KMS-11 (cell line): ENCODE data around the gene CHL1.

Experiments used
- H2AFZ ChIP-seq: fragments of 200-600 bp; sonication (generic); 2 replicates; pipeline ENCODE4 v1.6.1; 2016; ENCODE audit warnings: antibody characterized with exemption, mixed run types, low read depth
- H3K27ac ChIP-seq: fragments of 200-600 bp; sonication (generic); 2 replicates; pipeline ENCODE4 v1.6.1; 2016; ENCODE audit warnings: mild to moderate bottlenecking, mixed run types
- H3K27me3 ChIP-seq: fragments of 200-600 bp; sonication (generic); 2 replicates; pipeline ENCODE4 v1.6.1; 2017; ENCODE audit warnings: mild to moderate bottlenecking, low read depth, mixed run types, moderate library complexity; ENCODE audit not compliant: insufficient read depth
- H3K36me3 ChIP-seq: fragments of 200-600 bp; sonication (generic); 2 replicates; pipeline ENCODE4 v1.6.1; 2017; ENCODE audit warnings: mild to moderate bottlenecking, mixed run types; ENCODE audit not compliant: insufficient read depth
- H3K4me1 ChIP-seq: fragments of 200-600 bp; sonication (generic); 2 replicates; pipeline ENCODE4 v1.6.1; 2016; ENCODE audit warnings: mild to moderate bottlenecking, low read depth, mixed run types; ENCODE audit not compliant: poor library complexity, severe bottlenecking
- H3K4me2 ChIP-seq: fragments of 200-600 bp; sonication (generic); 2 replicates; pipeline ENCODE4 v1.7.0; 2016; ENCODE audit warnings: mild to moderate bottlenecking, mixed run types
- H3K4me3 ChIP-seq: fragments of 200-600 bp; sonication (generic); IDR thresholded peaks from 2 replicates; pipeline ENCODE4 v1.6.1; 2017; ENCODE audit warnings: low read depth, low read length, mixed read lengths; ENCODE audit not compliant: insufficient read depth
- H3K79me2 ChIP-seq: fragments of 200-600 bp; sonication (generic); 2 replicates; pipeline ENCODE4 v1.6.1; 2016; ENCODE audit warnings: low read depth, mixed run types; ENCODE audit not compliant: insufficient read depth
- H3K9ac ChIP-seq: fragments of 200-600 bp; sonication (generic); 2 replicates; pipeline ENCODE4 v1.6.1; 2016; ENCODE audit warnings: mild to moderate bottlenecking, mixed run types
- H4K20me1 ChIP-seq: fragments of 200-600 bp; sonication (generic); 2 replicates; pipeline ENCODE4 v1.6.1; 2016; ENCODE audit warnings: mild to moderate bottlenecking, mixed run types; ENCODE audit not compliant: insufficient read depth
- CTCF ChIP-seq: fragments of 200-600 bp; sonication (generic); conservative IDR thresholded peaks from 2 replicates; pipeline ENCODE4 v1.6.1; 2017; ENCODE audit warnings: low read depth, mild to moderate bottlenecking, antibody characterized with exemption, low read length, moderate library complexity, mixed read lengths

Gene CHL1

GRCh38 chr3:411226-411625 is 214.7 kb downstream of the CHL1 start:
- H3K4me1 ChIP-seq: no peaks in the 10 kb centered on the region
- H3K36me3 ChIP-seq: no peaks in the 10 kb centered on the region; the same call in 1 of the 2 replicates
- no peak overlapping the region for H3K27ac ChIP-seq
- H3K9ac ChIP-seq: no peak overlapping the region
- H4K20me1 ChIP-seq: no peaks in the 10 kb centered on the region
- no peak overlapping the region for H3K4me3 ChIP-seq
- no peak overlapping the region for H2AFZ ChIP-seq
- H3K79me2 ChIP-seq: no peaks in the 10 kb centered on the region
- no peak for TF ChIP-seq CTCF
- H3K27me3 ChIP-seq: no peaks in the 10 kb centered on the region
- no peak overlapping the region for H3K4me2 ChIP-seq

- H3K9ac ChIP-seq: no peak overlapping the region
- H3K4me1 ChIP-seq: no peaks in the 10 kb centered on the region
- no peak overlapping the region for H3K4me2 ChIP-seq
- TF ChIP-seq CTCF: no peak; the same call in 1 of the 2 replicates
- H3K4me3 ChIP-seq: no peak overlapping the region
- H3K79me2 ChIP-seq: no peaks in the 10 kb centered on the region
- no peaks in the 10 kb centered on the region for H3K27me3 ChIP-seq
- H3K27ac ChIP-seq: no peak overlapping the region
- H3K36me3 ChIP-seq: no peaks in the 10 kb centered on the region; the same call in 1 of the 2 replicates
- no peak overlapping the region for H2AFZ ChIP-seq
- no peaks in the 10 kb centered on the region for H4K20me1 ChIP-seq
These were observed 217.5 kb downstream of the CHL1 start for GRCh38 chr3:414063-414462.

GRCh38 chr3:418239-418929 is 221.8 kb downstream of the CHL1 start:
- no peaks in the 10 kb centered on the region for H4K20me1 ChIP-seq
- H3K27me3 ChIP-seq: no peaks in the 10 kb centered on the region
- no peak overlapping the region for H3K4me2 ChIP-seq
- H3K9ac ChIP-seq: no peak overlapping the region
- H2AFZ ChIP-seq: no peak overlapping the region
- H3K4me3 ChIP-seq: no peak overlapping the region
- no peaks in the 10 kb centered on the region; the same call in 1 of the 2 replicates for H3K36me3 ChIP-seq
- no peak for TF ChIP-seq CTCF
- no peaks in the 10 kb centered on the region for H3K4me1 ChIP-seq
- H3K79me2 ChIP-seq: no peaks in the 10 kb centered on the region
- no peak overlapping the region for H3K27ac ChIP-seq

- Histone ChIP-seq H2AFZ (no peak overlapping the region), H3K27me3 (no peaks in the 10 kb centered on the region), H3K9ac (no peak overlapping the region), H3K4me3 (no peak overlapping the region), H4K20me1 (no peaks in the 10 kb centered on the region), H3K4me2 (no peak overlapping the region), H3K36me3 (no peaks in the 10 kb centered on the region), H3K79me2 (no peaks in the 10 kb centered on the region), H3K4me1 (no peaks in the 10 kb centered on the region), H3K27ac (no peak overlapping the region)
- TF ChIP-seq CTCF: no peak
These were observed 224.0 kb downstream of the CHL1 start for GRCh38 chr3:420584-420983.
